K562 (cell line): ENCODE measurements around the gene NDFIP1. TPM values are rescaled to one million over a fixed set of nuclear protein-coding genes. Genes with fewer than 3 reads are reported as not detected.
A peak's percentile ranks its signal among the peaks of the same experiment; 100 is the strongest.
"Not testable (repeated sequence)": the region's sequence is repeated elsewhere in the genome, so short reads cannot be mapped to it uniquely, and the experiment has no call there.

ENCODE experiments used
- ATF1 ChIP-seq, 2 experiments: fragments of 450-650 bp in 1 of 2; IDR thresholded peaks; 2 replicates each; pipeline ENCODE4 v1.6.1; 2016; ENCODE audit warnings: missing compliant biosample characterization in 1 of 2, missing genetic modification characterization in 1 of 2
- CBFA2T2 ChIP-seq: fragments of 450-650 bp; conservative IDR thresholded peaks from 2 replicates; pipeline ENCODE4 v1.6.1; 2017; ENCODE audit warnings: mild to moderate bottlenecking
- CBFA2T3 ChIP-seq: fragments of 450-650 bp; IDR thresholded peaks from 2 replicates; pipeline ENCODE4 v1.6.1; 2017
- CXXC5 ChIP-seq: fragments of 250-450 bp; sonication (Bioruptor Pico); IDR thresholded peaks from 2 replicates; pipeline ENCODE4 v1.8.0; 2022; ENCODE audit warnings: inconsistent platforms, mild to moderate bottlenecking, moderate library complexity
- E2F5 ChIP-seq: sonication (generic); formaldehyde crosslinking; IDR thresholded peaks from 2 replicates; pipeline ENCODE4 v1.8.0; 2022; ENCODE audit warnings: mild to moderate bottlenecking, missing genetic modification reagents
- EGR1 ChIP-seq: fragments of 450-650 bp; conservative IDR thresholded peaks from 2 replicates; pipeline ENCODE4 v1.6.1; 2017; ENCODE audit warnings: mild to moderate bottlenecking
- HNRNPLL ChIP-seq: fragments of 200-400 bp; formaldehyde crosslinking; IDR thresholded peaks from 2 replicates; pipeline ENCODE4 v1.6.1; 2017; ENCODE audit warnings: low read length, low read depth, mild to moderate bottlenecking; ENCODE audit not compliant: poor library complexity, severe bottlenecking
- MEF2D ChIP-seq: conservative IDR thresholded peaks from 2 replicates; pipeline ENCODE4 v1.6.1; 2016; ENCODE audit warnings: low read depth, missing genetic modification characterization, missing compliant biosample characterization
- MGA ChIP-seq: fragments of 450-650 bp; IDR thresholded peaks from 2 replicates; pipeline ENCODE4 v1.6.1; 2016; ENCODE audit warnings: mild to moderate bottlenecking, moderate library complexity
- NCOR1 ChIP-seq: fragments of 450-650 bp; IDR thresholded peaks from 2 replicates; pipeline ENCODE4 v1.6.1; 2016; ENCODE audit warnings: mild to moderate bottlenecking, moderate library complexity
- POLR2AphosphoS5 ChIP-seq: IDR thresholded peaks from 2 replicates; pipeline ENCODE4 v1.6.1; 2011; ENCODE audit warnings: mild to moderate bottlenecking, low read depth, low read length, moderate library complexity; ENCODE audit not compliant: control insufficient read depth, insufficient read depth
- RNF2 ChIP-seq: sonication (generic); IDR thresholded peaks from 2 replicates; pipeline ENCODE4 v1.6.1; 2016
- SMARCA4 ChIP-seq: fragments of 450-650 bp; IDR thresholded peaks from 2 replicates; pipeline ENCODE4 v1.6.1; 2016
- SP1 ChIP-seq: sonication (generic); formaldehyde crosslinking; IDR thresholded peaks from 2 replicates; pipeline ENCODE4 v1.8.1; 2022; ENCODE audit warnings: mild to moderate bottlenecking, missing genetic modification reagents
- ZBTB7A ChIP-seq: IDR thresholded peaks from 2 replicates; pipeline ENCODE4 v1.6.1; 2011; ENCODE audit warnings: low read depth, mild to moderate bottlenecking, low read length, moderate library complexity, borderline replicate concordance; ENCODE audit not compliant: control insufficient read depth
- ZNF24 ChIP-seq: fragments of 450-650 bp; IDR thresholded peaks from 2 replicates; pipeline ENCODE4 v1.6.1; 2016
- polyA plus RNA-seq, 8 experiments: library from polyadenylated mRNA; depleted of rRNA in 4 of 8; stranded (reverse) in 5 of 8; unstranded in 3 of 8; fragments of >200 nt; fragmentation: Nextera tagmentation in 2 of 8; fragmentation: Illumina TruSeq in 1 of 8; extraction: Ambion mirVana in 2 of 8; extraction: Trizol in 1 of 8; gene quantifications; 2 replicates each; pipeline versions ENCODE4 v1.2.1 to v1.2.3, GENCODE V29; 2011 to 2014; ENCODE audit warnings: inconsistent platforms in 1 of 8, missing spikeins in 1 of 8
- total RNA-seq, 7 experiments: library from RNA; depleted of rRNA in 6 of 7; stranded (reverse); fragments of >200 nt in 6 of 7; fragmentation: Illumina TruSeq in 2 of 7; extraction: Trizol in 2 of 7; gene quantifications; 2 replicates each; pipeline versions ENCODE4 v1.2.1 to v1.2.3, GENCODE V29; 2011 to 2021; ENCODE audit warnings: low replicate concordance in 1 of 7

NDFIP1 gene
- total and polyA plus RNA-seq, 9 of the 15 experiments (the other 6 are each of a cell fraction or from before 2014, with no cell fraction given): 5.3 to 37.5 (median 31.9) TPM

- TF ChIP-seq NCOR1: peak; percentile 61
- not testable (repeated sequence) for TF ChIP-seq ATF1 (CRISPR knock-in tag; IDR thresholded peaks at IDR 0.05)
- TF ChIP-seq ATF1 (tag; IDR thresholded peaks at IDR 0.05): 0 out of 2 replicates have a peak, but pooled peaks have one; percentile 22
- TF ChIP-seq POLR2AphosphoS5: peak; percentile 54; the same call in 1 of the 2 replicates
- TF ChIP-seq ZNF24: peak; percentile 86
- TF ChIP-seq MGA: peak; percentile 20; the same call in 1 of the 2 replicates
- TF ChIP-seq SP1: 0 out of 2 replicates have a peak, but pooled peaks have one; percentile 40
- TF ChIP-seq MEF2D: peak; percentile 61; the same call in 1 of the 2 replicates
- TF ChIP-seq CBFA2T3: peak; percentile 66
- peak; percentile 58; the same call in 1 of the 2 replicates for TF ChIP-seq RNF2
- peak; percentile 31; the same call in 1 of the 2 replicates for TF ChIP-seq CXXC5 (CRISPR knock-in tag)
- TF ChIP-seq EGR1: peak; percentile 90
- peak; percentile 41 for TF ChIP-seq CBFA2T2
- TF ChIP-seq HNRNPLL: peak; percentile 98
- TF ChIP-seq ZBTB7A: peak; percentile 31; the same call in 1 of the 2 replicates
- 0 out of 2 replicates have a peak, but pooled peaks have one; percentile 25 for TF ChIP-seq E2F5 (CRISPR knock-in tag)
- 0 out of 2 replicates have a peak, but pooled peaks have one; percentile 52 for TF ChIP-seq SMARCA4
These were observed 19.6 kb upstream of the NDFIP1 start (continued) for GRCh38 chr5:142088855-142089479.
